ENCODE data around the gene C2orf78. TPM values are rescaled to one million over a fixed set of nuclear protein-coding genes. Genes with fewer than 3 reads are reported as not detected.
"Not testable (repeated sequence)": the region's sequence is repeated elsewhere in the genome, so short reads cannot be mapped to it uniquely, and the experiment has no call there.

C2orf78 gene
- total RNA-seq, 1 donor = not detected

DNA sequence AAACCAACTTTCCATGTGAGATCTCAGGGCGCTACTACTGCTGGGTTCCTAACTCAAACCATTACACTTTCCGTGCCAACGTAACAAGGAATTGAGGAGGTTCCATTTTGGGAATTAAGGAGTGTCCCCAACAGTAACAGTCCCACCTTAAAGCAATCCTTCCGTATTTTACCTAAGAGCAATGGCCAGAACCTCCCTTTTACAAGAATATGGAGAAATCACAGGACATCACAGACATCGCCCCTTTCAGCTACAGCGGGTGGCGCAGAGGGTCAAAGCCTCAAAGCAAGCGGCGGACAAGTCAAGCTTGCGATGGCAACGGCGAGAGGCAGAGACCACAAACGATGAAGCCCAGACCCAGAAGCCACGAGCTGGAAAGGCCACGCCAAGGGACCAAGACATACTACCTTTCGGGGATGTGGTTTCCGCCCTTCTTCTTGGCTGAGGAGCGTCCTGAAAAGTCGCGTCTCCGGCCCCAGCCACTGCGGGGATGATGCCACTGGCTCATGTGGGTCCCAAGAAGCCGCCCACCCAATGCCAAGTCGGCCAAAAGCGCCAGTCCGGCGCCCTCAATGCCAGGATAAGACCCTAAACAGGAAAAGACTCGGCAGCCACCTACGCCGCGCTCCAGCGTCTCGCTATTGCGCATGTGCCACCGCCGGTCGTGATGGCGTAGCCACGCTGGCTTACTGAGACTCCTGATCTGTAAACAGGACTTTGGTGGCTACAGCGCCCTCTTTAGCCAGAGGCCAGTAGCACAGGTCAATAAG is 4.3 kb upstream of the C2orf78 start, which contains the start of gene DUSP11:
DUSP11 (minus strand) TSS at position 637 of the 770 bp plus-strand sequence; CDS start at position 508, 129 bp downstream.
- DNase-seq (ENCODE audit: low read depth in 2 of 3, low spot score in 2 of 3) = peak; percentile 93 to 98 (median 95)

DNA sequence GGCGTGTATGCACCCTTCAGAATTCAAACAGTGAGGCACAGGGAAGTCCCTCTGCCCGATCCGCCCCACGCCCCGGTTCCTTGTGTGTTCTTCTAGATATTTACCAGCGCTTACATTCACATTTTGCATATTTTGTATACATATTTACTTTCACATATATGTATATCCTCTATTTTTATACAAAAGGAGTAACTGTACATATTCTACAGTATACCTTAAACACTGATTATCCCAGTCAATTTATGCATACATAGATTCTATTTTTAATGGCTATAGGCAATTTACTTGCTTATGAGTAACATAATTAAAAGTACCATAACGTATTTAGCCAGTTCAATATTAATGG is 3.8 kb upstream of the C2orf78 start:
- no peak for DNase-seq (ENCODE audit: low read depth in 2 of 3, low spot score in 2 of 3)

DNA sequence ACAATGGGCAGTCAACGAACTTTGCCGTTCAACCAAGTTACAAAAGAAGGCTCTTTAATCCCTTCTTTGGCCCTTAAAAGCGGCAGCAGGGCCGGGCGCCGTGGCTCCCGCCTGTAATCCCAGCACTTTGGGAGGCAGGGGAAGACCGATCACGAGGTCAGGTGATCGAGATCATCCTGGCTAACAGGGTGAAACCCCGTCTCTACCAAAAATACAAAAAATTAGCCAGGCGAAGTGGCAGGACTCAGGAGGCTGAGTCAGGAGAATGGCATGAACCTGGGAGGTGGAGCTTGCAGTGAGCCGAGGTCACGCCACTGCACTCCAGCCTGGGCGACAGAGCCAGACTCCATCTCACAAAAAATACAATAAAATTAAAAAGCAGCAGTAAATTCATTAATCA is 581 bp upstream of the C2orf78 start:
- not testable (repeated sequence) for DNase-seq (ENCODE audit: low read depth in 2 of 3, low spot score in 2 of 3)

DNA sequence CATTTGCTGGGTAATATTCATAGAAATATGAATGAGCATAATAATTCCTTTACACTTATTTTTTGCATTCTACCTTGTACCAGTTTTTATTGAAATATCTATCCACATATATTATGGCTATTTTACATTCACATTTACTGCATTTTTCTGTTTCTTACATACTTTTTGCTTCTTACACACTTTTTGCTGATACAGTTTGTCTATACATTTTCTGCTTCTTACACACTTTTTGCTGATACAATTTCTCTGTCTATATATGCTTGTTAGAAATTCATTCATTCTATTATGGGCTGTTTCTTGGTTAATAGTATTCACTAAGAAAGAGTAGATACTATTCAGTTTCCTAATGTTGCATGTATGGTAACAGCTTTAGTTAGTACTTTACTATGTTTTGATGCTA is 27.9 kb downstream of the C2orf78 start:
- DNase-seq (ENCODE audit: low read depth in 2 of 3, low spot score in 2 of 3) = no peak

DNA sequence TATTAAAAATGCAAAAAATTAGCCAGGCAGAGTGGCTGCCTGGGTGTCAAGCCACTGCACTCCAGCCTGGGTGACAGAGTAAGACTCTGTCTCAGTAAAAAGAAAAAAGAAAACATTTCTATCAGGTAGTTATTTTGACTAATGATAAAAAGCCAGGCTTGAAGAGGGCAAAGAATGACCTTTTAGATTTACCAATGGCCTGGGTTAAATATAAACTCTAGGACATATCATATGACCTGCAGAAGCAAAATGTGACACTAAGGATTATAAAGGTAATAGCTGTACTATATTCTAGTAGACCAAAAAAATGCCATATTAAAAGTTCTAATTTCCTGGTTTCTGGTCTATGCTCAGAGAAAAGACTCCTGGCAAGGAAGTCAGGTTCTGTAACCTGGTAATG is 28.7 kb downstream of the C2orf78 start:
- no peak for DNase-seq (ENCODE audit: low read depth in 2 of 3, low spot score in 2 of 3)

DNA sequence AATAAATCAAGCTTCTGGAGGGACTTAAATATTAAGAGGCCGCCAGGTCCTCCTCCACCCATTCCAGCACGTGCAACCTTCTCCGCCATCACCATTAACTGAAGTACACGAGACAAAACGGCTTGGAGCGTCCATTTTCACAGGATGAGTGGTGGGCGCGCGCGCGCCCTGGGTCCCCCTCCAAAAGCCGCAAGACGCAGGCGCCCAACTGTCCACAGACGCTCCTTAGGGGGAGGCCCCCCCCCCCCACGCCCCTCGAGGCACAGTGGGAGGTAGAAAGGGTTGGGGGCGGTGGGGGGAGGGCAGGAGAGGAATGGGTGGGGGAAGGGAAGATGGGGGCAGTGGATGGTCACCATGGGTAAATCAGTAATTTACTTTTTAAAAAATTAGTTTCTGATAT is 34.3 kb downstream of the C2orf78 start:
- no peak for DNase-seq (ENCODE audit: low read depth in 2 of 3, low spot score in 2 of 3)

DNA sequence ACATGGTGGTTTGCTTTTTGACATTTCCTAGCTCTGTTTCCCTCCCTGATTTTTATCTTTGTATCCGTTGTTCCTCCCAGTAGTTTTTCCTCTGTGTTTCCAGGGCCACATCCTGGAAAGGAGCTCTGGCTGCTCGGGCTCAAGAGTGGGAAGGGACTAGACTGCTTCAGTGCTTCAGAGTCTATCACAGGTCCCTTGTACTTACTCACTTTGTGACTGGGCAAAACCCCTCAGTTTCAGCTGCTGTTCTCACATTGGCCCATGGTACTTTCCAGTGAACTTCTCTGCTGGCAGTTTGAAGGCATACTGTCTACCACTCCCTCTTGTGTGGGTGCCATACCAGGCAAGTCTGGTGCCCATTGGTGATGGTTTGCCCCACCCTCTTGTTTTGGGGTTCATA is 37.2 kb downstream of the C2orf78 start:
- no peak for DNase-seq (ENCODE audit: low read depth in 2 of 3, low spot score in 2 of 3)

DNA sequence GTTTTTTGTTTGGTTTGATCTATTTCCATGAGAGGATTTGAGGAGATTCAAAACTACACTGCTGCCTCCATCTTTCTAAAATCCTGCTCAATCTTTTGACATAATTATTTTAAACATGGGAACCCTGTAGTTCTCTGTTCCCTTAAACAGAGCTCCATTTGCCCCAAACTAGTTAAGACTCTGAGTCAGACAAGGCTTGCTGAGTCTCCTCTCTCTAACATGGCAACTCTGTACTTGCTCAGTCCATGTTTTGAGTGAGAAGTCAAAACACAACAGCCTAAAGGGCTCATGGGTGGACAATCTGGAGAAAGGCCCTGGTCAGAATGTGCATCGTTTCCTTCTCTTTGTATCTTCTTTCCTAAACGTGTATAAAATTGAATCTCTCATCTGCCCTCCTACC is 37.7 kb downstream of the C2orf78 start:
- no peak for DNase-seq (ENCODE audit: low read depth in 2 of 3, low spot score in 2 of 3)

DNA sequence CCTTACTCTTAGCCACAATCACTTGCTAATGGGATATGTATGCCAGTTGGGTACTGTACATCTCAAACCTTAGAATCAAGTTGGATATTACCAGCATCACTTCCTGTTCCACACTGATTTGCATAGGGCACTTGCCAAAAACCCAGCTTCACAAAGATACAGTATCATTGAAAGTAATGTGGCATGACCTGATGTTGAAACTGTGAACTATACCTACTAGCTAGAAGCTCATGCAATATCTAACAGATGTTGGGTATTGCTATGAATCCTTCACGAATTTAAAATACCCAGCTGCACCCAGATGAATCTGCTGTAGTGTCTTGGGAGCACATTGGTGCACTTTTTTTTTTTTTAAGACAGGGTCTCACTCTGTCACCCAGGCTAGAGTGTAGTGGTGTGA is 38.3 kb downstream of the C2orf78 start:
- no peak for DNase-seq (ENCODE audit: low read depth in 2 of 3, low spot score in 2 of 3)

DNA sequence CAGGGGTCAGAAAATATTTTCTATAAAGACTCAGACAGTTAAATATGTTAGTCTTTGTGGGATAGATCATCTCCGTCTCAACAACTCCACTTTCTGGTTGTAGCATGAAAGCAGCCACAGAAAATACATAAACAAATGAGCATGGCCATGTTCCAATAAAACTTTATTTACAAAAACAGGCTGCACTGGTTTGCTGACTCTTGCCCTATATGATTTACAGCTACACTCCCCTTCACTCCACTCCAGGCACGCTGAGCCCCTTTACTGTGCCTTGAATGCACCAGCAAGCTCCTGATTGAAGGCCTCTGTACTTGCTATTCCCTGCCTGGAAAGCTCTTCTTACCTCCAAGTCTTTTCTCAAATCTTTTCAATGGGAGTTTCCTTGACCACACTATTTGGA is 39.0 kb downstream of the C2orf78 start:
- no peak for DNase-seq (ENCODE audit: low read depth in 2 of 3, low spot score in 2 of 3)

DNA sequence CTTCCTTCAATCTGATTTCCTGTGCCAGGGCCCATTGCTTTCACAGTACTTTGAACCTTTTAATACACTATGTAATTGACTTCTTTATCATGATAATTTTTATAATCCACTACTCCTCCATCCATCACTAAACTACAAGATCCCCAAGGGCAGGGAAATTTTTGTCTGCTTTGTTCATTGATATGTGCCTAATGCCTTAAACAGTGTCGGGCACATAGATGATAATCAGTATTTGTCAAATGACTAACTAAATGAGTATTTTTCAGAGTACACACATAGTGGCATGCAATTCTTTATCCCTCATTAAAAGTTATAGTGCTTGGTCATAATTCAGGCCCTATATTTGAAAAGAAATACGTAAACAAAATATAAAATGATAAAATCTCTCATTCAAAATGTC is 39.4 kb downstream of the C2orf78 start:
- no peak for DNase-seq (ENCODE audit: low read depth in 2 of 3, low spot score in 2 of 3)

DNA sequence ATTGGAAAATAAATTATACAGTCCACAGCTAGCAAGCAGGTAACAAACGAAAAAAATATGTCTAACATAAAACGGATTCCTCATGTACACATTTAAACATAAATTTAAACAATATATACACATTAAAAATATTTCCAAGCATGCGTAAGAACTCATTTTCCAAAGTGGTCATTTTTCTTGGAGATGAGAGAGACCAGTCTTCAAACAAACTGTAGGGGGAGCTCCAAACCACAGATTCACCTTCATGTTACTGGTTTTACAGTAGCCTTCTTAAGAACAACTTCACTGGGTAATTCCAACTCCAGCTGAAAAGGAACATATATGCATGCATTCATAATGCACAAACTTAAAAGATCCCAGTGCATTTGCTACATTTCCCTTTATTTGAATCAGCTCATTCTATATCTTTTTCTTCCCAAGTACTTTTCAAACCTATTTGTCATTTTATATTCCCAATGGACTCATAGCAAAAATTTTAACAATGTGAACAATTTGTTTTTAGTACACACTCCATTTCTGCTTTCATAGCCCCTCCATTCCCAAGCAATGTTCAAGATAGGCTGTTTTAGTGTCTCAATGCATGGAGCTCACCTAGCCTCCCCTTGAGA is 40.0 kb downstream of the C2orf78 start:
- peak; percentile 31 to 85 (median 66) for DNase-seq (ENCODE audit: low read depth in 2 of 3, low spot score in 2 of 3)

DNA sequence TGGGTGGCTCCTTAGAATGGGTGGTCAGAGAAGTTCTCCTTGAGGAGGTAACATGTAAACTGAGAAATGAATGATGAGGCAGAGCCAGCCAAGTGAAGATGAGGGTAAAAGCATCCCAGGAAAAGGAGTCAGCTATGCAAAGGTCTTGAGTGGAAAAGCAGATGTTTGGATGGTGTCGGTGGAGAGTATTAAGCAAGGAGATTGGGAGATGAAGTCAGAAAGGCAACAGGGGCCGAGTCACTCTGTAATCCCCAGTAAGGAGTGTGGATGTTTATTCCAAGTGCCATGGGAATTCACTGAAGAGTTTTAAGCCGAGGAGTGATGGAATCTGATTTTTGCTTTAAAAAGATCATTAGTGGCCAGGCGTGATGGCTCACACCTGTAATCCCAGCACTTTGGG is 41.4 kb downstream of the C2orf78 start:
- no peak for DNase-seq (ENCODE audit: low read depth in 2 of 3, low spot score in 2 of 3)

DNA sequence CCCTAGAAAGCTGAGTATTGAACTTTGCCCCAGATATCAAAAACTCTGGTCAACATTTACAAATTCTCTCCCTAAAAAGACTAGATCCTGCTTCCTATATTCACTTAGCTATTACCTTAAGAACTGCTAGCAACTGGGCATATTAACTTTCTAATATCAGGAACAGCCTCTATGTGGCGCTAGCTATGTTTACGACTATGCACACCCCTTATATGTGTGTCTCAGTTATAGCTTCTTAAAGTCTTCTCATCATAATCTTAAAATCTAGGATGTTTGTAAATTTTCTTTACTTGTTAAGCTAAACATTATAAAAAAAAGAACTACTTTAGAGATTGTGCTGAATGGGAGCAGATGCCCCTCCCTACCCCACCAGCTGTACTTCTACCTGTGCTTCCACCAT is 43.0 kb downstream of the C2orf78 start:
- peak in 1 of 3 donors; percentile 57 for DNase-seq (ENCODE audit: low read depth in 2 of 3, low spot score in 2 of 3)

DNA sequence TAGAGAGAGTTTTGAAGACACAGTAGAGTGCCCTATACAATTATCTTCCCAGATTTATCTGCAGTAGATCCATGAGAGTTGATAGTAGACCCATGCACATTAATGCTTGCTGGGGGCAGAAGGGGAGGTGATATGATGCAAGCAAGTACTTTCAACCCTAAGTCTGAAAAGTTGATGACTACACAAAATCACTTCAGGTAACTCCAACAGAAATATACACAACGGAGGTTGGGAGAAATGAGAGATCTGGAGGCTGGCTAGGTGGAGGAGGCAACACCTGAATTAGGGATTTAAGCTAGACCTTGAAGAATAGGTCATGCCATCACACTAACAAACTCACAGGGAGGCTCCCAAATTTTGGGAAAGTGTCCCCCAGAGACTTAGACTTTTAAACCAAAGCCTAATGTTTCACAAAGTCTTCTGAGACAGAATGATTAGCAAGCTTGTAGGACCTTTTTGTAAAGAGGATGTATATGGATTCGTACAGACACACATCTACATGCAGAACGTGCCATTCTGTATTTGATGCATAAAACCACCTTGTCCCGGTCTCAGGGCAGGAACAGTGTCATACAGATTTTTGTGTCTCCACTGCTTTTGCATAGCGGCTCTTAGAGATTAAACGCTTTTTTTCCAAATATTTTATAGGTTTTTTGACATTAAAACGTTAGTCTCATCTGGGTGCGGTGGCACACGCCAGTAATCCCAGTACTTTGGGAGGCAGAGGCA is 43.8 kb downstream of the C2orf78 start:
- no peak for DNase-seq (ENCODE audit: low read depth in 2 of 3, low spot score in 2 of 3)

DNA sequence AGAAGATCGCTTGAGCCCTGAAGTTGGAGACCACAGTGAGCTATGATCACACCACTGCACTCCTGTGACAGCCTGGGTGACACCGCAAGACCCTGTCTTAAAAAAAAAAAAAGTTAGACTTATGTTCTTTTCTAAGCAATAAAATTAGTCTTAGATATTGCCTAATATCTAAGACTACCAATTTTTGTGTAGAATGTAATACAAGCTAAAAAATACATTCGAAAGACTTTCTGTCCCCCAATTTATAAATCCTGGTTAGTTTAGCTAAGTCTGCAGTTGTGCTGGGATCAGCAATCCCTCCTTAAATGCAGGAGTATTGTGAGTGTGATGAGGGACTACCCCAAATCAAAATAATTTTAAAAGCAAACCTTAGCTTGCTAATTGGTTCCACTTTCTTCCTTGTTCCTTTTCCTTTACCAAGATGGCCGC is 44.4 kb downstream of the C2orf78 start:
- DNase-seq (ENCODE audit: low read depth in 2 of 3, low spot score in 2 of 3) = no peak

DNA sequence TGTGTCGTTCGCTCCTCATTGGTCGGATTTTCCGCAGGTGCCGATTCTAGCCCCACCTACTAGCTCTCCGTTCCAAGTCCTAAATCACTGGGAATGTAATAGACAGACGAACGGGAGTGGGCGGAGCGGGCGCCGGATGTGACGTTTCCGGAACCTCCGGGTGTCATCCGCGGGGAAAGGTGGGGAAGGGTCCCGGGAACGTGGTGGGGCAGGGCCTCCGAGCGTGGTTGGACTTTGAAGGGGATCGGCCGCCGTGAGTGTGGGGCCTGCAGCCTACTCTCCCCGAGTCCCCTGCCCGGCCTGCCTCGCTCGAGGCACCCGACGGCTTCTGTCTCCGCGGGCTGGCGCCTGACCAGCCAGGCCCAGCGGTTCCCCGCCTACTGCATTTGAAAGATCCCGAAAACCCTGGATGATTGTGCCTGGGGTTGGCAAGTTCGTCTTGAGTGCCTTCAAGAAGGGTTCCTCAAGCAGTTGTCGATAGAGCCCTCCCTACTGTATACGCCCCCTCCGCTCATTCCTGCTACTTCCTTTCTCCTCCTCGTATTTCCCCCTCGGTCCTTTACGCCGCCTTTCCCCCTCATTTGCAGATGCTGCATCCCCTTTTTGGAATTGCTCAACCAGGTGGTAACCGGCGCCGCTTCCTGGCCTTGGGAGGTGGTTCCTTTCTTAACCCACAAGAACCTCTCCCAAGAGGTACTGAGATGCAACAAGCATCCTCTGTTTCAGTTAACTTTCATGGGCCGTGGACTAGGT is 45.0 kb downstream of the C2orf78 start, which contains the start of gene STAMBP:
STAMBP (plus strand) TSS at position 144 of the 753 bp plus-strand sequence. CDS start 1,896 bp downstream, outside the sequence.
- DNase-seq (ENCODE audit: low read depth in 2 of 3, low spot score in 2 of 3) = peak; percentile 80 to 99 (median 97)

DNA sequence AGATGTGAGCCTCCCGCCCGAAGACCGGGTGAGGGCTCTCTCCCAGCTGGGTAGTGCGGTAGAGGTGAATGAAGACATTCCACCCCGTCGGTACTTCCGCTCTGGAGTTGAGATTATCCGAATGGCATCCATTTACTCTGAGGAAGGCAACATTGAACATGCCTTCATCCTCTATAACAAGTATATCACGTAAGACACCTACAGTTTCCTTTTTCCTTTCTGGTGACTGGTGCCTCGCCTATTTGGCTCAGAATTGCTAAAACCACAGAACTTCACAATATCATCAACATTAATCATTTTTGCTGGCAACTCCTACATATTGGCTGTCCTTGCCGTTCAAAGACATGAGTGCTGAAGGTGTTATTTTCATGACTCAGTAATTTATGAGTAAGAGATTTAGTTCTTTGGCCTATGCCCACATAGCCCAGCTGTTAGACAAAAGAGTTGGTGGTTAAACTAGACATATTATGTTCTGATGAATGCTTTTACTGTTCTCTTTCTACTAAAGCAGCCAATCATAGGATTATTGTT is 47.0 kb downstream of the C2orf78 start:
- DNase-seq (ENCODE audit: low read depth in 2 of 3, low spot score in 2 of 3) = no peak

DNA sequence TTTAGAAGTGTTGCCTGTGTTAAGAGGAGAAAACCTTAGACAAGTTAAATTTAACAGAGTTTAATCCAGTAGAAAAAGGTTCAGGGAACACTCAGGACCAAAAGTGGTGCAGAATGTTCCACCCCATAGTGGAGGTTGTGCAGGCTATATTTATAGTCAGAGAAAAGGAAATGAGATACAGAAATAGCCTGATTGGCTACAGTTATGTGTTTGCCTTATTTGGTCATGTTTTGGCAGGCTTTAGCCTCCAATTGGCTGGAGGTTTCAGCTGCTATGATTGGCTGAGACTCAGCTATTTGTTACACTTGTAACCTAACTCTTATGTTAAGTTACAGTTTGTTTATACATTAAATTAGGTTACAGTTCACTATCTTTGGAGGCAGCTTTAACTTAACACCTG is 48.9 kb downstream of the C2orf78 start:
- peak in 1 of 3 donors; percentile 25 for DNase-seq (ENCODE audit: low read depth in 2 of 3, low spot score in 2 of 3)

DNA sequence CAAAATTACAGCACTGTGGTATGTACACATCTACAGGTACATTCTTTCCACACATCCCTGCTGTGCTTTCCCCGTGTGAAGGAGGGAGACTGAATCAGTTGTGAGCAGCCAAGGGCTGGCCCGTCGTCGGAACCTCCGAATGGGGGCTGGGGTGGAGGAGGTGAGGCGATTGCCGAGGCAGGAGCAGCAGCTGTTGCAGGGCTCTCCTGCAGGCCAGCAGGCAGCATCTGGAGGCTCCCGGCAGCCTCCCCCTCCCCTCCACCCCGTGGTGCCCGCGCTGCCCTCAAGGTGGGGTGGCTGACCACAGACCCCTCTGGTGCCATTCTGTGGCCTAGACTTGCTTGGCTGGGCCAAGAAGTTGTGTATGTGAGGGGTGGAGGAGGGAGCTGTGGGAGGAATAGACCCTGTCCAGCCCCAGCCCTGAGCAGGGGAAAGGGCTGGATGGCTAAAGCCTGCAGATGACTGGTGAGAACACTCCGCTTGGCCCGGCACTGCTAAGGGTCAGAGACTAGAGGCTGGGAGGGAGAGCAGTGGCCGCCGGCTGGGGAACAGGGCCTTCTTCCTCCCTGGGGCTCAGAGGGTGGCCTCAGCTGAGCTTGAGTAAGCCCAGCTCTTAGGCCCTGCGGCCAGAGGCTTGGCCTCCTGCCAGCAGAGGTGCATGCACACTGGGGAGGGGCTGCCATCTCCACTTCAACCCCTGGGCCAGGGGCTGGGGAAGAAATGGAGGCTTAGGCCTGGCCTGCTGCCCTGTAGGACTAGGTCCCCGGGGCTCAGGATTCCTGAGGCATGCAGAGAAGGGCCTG is 52.4 kb downstream of the C2orf78 start:
- DNase-seq (ENCODE audit: low read depth in 2 of 3, low spot score in 2 of 3) = no peak

Measured in hematopoietic multipotent progenitor cell (in vitro differentiated cells).